Loucy (cell line): ENCODE data around the gene SIGLEC11.
A peak's percentile ranks its signal among the peaks of the same experiment; 100 is the strongest.

Experiments
- EZH2phosphoT487 ChIP-seq: fragments of 200-600 bp; IDR thresholded peaks from 2 replicates; pipeline ENCODE4 v1.6.1; 2018; ENCODE audit warnings: antibody characterized with exemption, mild to moderate bottlenecking, moderate library complexity, borderline replicate concordance
- TF ChIP-seq, protein P1 (sequence below): fragments of 200-600 bp; sonication (generic); conservative IDR thresholded peaks from 2 replicates; pipeline ENCODE4 v1.5.1; 2014; ENCODE audit warnings: mild to moderate bottlenecking, antibody characterized with exemption, low read length

DNA sequence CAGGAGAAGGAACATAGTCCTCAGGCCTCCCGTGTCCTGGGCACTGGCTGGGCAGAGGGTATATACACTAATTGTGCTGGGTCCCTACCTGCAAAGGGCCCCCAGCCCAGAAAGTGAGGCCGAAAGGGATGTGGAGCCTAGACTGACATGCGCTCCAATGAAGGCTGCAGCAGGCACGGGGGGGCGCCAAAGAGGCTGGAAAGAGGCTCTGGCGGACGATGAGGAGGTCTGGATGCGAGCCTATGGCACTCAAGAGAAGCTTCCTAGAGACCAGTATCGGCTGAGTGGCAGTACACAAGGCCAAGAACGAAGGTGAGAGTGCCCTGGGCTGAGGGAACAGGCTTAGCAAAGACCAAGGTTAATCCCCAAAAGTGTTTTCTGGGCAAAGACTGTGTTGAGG is 47.6 kb upstream of the SIGLEC11 start:
- TF ChIP-seq EZH2phosphoT487 = no peak
- TF ChIP-seq, protein P1, sequence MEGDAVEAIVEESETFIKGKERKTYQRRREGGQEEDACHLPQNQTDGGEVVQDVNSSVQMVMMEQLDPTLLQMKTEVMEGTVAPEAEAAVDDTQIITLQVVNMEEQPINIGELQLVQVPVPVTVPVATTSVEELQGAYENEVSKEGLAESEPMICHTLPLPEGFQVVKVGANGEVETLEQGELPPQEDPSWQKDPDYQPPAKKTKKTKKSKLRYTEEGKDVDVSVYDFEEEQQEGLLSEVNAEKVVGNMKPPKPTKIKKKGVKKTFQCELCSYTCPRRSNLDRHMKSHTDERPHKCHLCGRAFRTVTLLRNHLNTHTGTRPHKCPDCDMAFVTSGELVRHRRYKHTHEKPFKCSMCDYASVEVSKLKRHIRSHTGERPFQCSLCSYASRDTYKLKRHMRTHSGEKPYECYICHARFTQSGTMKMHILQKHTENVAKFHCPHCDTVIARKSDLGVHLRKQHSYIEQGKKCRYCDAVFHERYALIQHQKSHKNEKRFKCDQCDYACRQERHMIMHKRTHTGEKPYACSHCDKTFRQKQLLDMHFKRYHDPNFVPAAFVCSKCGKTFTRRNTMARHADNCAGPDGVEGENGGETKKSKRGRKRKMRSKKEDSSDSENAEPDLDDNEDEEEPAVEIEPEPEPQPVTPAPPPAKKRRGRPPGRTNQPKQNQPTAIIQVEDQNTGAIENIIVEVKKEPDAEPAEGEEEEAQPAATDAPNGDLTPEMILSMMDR = peak; percentile 54
